HCT116 (cell line): Measurements from ENCODE around the gene OR2D3. TPM values are rescaled to one million over a fixed set of nuclear protein-coding genes. Genes with fewer than 3 reads are reported as not detected.
A peak's percentile ranks its signal among the peaks of the same experiment; 100 is the strongest.

Experiments
- ATAC-seq: fragments of 200-7000 bp; cut with Tn5 transposase; 2 replicates; pipeline ENCODE4 v1.9.1; 2020; ENCODE audit warnings: mild to moderate bottlenecking, moderate library complexity
- BruUV-seq: library from RNA; stranded (reverse); fragments of 400-500 nt; replicated peaks from 2 replicates; lab custom pipeline; 2021; lab: Mats Ljungman, UMichigan
- CTCF ChIA-PET: fragments of 300-600 bp; sonication (Branson Sonifier 250); formaldehyde crosslinking; loops from one replicate; lab custom pipeline; 2021; ENCODE audit warnings: antibody characterized with exemption; lab: Charles Lee
- POLR2A ChIA-PET: fragments of 300-600, 350-600 bp; sonication (Branson Sonifier 250); formaldehyde crosslinking; loops from one replicate; lab custom pipeline; 2021; ENCODE audit warnings: antibody characterized with exemption; lab: Charles Lee
- RAD21 ChIA-PET, 2 experiments: fragments of 300-600 bp; sonication (Branson Sonifier 250); formaldehyde crosslinking; loops; one replicate each; lab custom pipeline; 2023; ENCODE audit warnings: low total read pairs in 2 of 2; ENCODE audit not compliant: uncharacterized antibody in 2 of 2, unreplicated experiment in 2 of 2, low non-redundant PET in 1 of 2; lab: Charles Lee
- DNase-seq: peaks from one replicate; pipeline ENCODE4 v3.0.0-alpha.2; 2010; ENCODE audit warnings: low read depth, low spot score
- H2AFZ ChIP-seq: fragments of 200-600 bp; shearing (Covaris generic), sonication (generic); 2 replicates; pipeline ENCODE4 v1.6.1; 2017; ENCODE audit warnings: low read depth, mixed run types, mixed read lengths, antibody characterized with exemption, low read length; ENCODE audit not compliant: poor library complexity, severe bottlenecking
- H3K27ac ChIP-seq: 2 replicates; pipeline ENCODE4 v1.5.1; 2012; ENCODE audit warnings: low read depth, low read length
- H3K27me3 ChIP-seq: fragments of 200-600 bp; sonication (generic); 2 replicates; pipeline ENCODE4 v1.6.1; 2016; ENCODE audit warnings: mixed run types, low read length, mixed read lengths; ENCODE audit not compliant: insufficient read depth
- H3K36me3 ChIP-seq, 2 experiments: fragments of 200-500 bp in 1 of 2; fragments of 200-600 bp in 1 of 2; sonication (Bioruptor generic) in 1 of 2; sonication (generic) in 1 of 2; 2 replicates each; pipeline versions ENCODE4 v1.5.1 to v1.6.1; 2014 to 2016; ENCODE audit warnings: low read length in 2 of 2, inconsistent platforms in 1 of 2, mixed read lengths in 1 of 2, mixed run types in 1 of 2; ENCODE audit not compliant: insufficient read depth in 2 of 2, control insufficient read depth in 1 of 2
- H3K4me1 ChIP-seq, 2 experiments: fragments of 200-600 bp in 1 of 2; sonication (generic) in 1 of 2; 2 replicates each; pipeline versions ENCODE4 v1.5.1 to v1.6.1; 2012 to 2017; ENCODE audit warnings: low read length in 2 of 2, inconsistent platforms in 1 of 2, mild to moderate bottlenecking in 1 of 2, mixed read lengths in 1 of 2, mixed run types in 1 of 2, moderate library complexity in 1 of 2; ENCODE audit not compliant: insufficient read depth in 2 of 2, control insufficient read depth in 1 of 2
- H3K4me2 ChIP-seq: fragments of 200-600 bp; sonication (generic); 2 replicates; pipeline ENCODE4 v1.6.1; 2017; ENCODE audit warnings: mixed run types, low read length, mixed read lengths
- H3K4me3 ChIP-seq, 2 experiments: fragments of 200-600 bp in 1 of 2; sonication (generic) in 1 of 2; replicated peaks in 1 of 2; 2 replicates each; pipeline ENCODE4 v1.5.1; 2011 to 2016; ENCODE audit warnings: low read length in 2 of 2, control low read depth in 1 of 2, low read depth in 1 of 2, mild to moderate bottlenecking in 1 of 2, mixed read lengths in 1 of 2, mixed run types in 1 of 2
- H3K79me2 ChIP-seq: fragments of 200-600 bp; sonication (generic); 2 replicates; pipeline ENCODE4 v1.6.1; 2017; ENCODE audit warnings: mild to moderate bottlenecking, mixed run types, low read length, moderate library complexity, mixed read lengths; ENCODE audit not compliant: insufficient read depth
- H3K9ac ChIP-seq: fragments of 200-600 bp; sonication (generic); 2 replicates; pipeline ENCODE4 v1.6.1; 2016; ENCODE audit warnings: low read length, mixed read lengths
- H3K9me2 ChIP-seq: fragments of 200-600 bp; sonication (generic), shearing (Covaris generic); 2 replicates; pipeline ENCODE4 v1.6.1; 2017; ENCODE audit warnings: mixed run types, mild to moderate bottlenecking, moderate library complexity; ENCODE audit not compliant: insufficient read depth
- H3K9me3 ChIP-seq, 2 experiments: fragments of 200-500 bp in 1 of 2; fragments of 200-600 bp in 1 of 2; sonication (Bioruptor generic) in 1 of 2; sonication (generic) in 1 of 2; 2 replicates each; pipeline ENCODE4 v1.6.1; 2014 to 2017; ENCODE audit warnings: low read length in 2 of 2, mixed read lengths in 2 of 2, inconsistent platforms in 1 of 2, low read depth in 1 of 2, mild to moderate bottlenecking in 1 of 2, mixed run types in 1 of 2, moderate library complexity in 1 of 2; ENCODE audit not compliant: control insufficient read depth in 1 of 2, insufficient read depth in 1 of 2
- H4K20me1 ChIP-seq: fragments of 200-600 bp; sonication (generic), shearing (Covaris generic); 2 replicates; pipeline ENCODE4 v1.6.1; 2017; ENCODE audit warnings: mixed run types, mild to moderate bottlenecking, moderate library complexity; ENCODE audit not compliant: insufficient read depth
- CEBPB ChIP-seq: IDR thresholded peaks from 2 replicates; pipeline ENCODE4 v1.6.1; 2012; ENCODE audit warnings: low read depth
- ELF1 ChIP-seq: IDR thresholded peaks from 2 replicates; pipeline ENCODE4 v1.6.1; 2012; ENCODE audit warnings: low read depth, borderline replicate concordance
- EZH2 ChIP-seq: fragments of 200-600 bp; sonication (generic); IDR thresholded peaks from 2 replicates; pipeline ENCODE4 v1.6.1; 2017; ENCODE audit warnings: antibody characterized with exemption, mixed run types
- EZH2phosphoT487 ChIP-seq: fragments of 200-600 bp; IDR thresholded peaks from 2 replicates; pipeline ENCODE4 v1.6.1; 2018; ENCODE audit warnings: antibody characterized with exemption, borderline replicate concordance
- FOSL1 ChIP-seq: IDR thresholded peaks from 2 replicates; pipeline ENCODE4 v1.6.1; 2012; ENCODE audit warnings: low read depth
- JUND ChIP-seq: IDR thresholded peaks from 2 replicates; pipeline ENCODE4 v1.6.1; 2012
- POLR2AphosphoS5 ChIP-seq: IDR thresholded peaks from 2 replicates; pipeline ENCODE4 v1.6.1; 2011; ENCODE audit warnings: mild to moderate bottlenecking, low read depth, low read length, moderate library complexity
- RAD21 ChIP-seq: IDR thresholded peaks from 2 replicates; pipeline ENCODE4 v1.6.1; 2012; ENCODE audit warnings: low read depth, mild to moderate bottlenecking
- SIN3A ChIP-seq: IDR thresholded peaks from 2 replicates; pipeline ENCODE4 v1.6.1; 2012; ENCODE audit warnings: low read depth
- SP1 ChIP-seq: IDR thresholded peaks from 2 replicates; pipeline ENCODE4 v1.6.1; 2012; ENCODE audit warnings: low read depth
- SRF ChIP-seq: IDR thresholded peaks from 2 replicates; pipeline ENCODE4 v1.6.1; 2012; ENCODE audit warnings: low read depth
- TCF7L2 ChIP-seq: IDR thresholded peaks from 2 replicates; pipeline ENCODE4 v1.7.0; 2011; ENCODE audit warnings: borderline replicate concordance, inconsistent platforms; ENCODE audit not compliant: insufficient read depth, insufficient read length; ENCODE audit errors: extremely low read depth
- ZNF274 ChIP-seq: fragments of 200-500 bp; sonication (Bioruptor generic); IDR thresholded peaks from 2 replicates; pipeline ENCODE4 v1.6.1; 2014; ENCODE audit warnings: mild to moderate bottlenecking, low read depth, low read length, inconsistent platforms
- intact Hi-C: fragments of 100-400 bp; cut with micrococcal nuclease; formaldehyde crosslinking; loops from 2 replicates; pipeline ENCODE4 v1.10.0; 2022
- total RNA-seq: library from RNA; stranded (reverse); gene quantifications from one replicate; pipeline ENCODE4 v1.2.1, GENCODE V29; 2021; ENCODE audit not compliant: unreplicated experiment
- TF ChIP-seq, protein P1 (sequence below), 3 experiments: fragments of 200-600 bp in 1 of 3; sonication (generic) in 1 of 3; IDR thresholded peaks in 2 of 3; conservative IDR thresholded peaks in 1 of 3; 2 replicates each; pipeline ENCODE4 v1.5.1; 2012 to 2017; ENCODE audit warnings: low read depth in 2 of 3, low read length in 2 of 3, antibody characterized with exemption in 1 of 3, borderline replicate concordance in 1 of 3, control low read depth in 1 of 3, mild to moderate bottlenecking in 1 of 3, mixed read lengths in 1 of 3, mixed run types in 1 of 3, moderate library complexity in 1 of 3; ENCODE audit not compliant: insufficient read depth in 1 of 3
- TF ChIP-seq, protein P2 (sequence below): IDR thresholded peaks from 2 replicates; pipeline ENCODE4 v1.6.1; 2012

The OR2D3 gene
- total RNA-seq, 1 experiment from 2014 or later: not detected

DNA sequence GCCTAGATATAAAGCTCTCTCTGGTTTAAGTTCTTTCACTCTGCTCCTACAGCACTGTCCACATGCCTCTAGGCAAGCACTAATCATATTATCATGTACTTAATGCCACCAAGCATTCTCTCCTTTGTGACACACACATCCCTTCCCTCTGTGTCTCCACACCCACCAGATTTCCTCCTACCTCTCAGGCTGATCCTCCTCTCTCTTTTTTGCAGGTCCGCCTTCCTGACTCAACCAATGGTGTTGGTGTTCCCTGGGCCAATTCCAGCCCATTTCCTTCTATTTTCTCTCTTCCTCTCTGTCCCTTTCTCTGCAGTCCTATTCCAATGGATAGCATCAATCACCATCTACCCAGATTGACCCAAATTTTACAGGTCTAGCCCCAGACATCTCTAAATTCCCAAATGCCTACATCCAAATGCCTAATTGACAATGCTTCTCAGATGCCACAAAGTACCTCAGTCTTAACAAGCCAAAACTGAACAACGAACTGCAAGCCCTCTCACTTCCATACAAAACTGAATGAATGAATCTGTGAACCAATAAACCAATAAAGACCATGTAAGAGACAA, 4.9 kb downstream of the OR2D3 start:
- H3K4me3 ChIP-seq: peak overlapping the region; percentile 78 to 93
- peak overlapping the region; percentile 89 for H2AFZ ChIP-seq
- H3K4me1 ChIP-seq: peaks cover 11 to 15% of the 10 kb centered on the region in 2 experiments
- no peaks in the 10 kb centered on the region for H4K20me1 ChIP-seq
- no peaks in the 10 kb centered on the region for H3K9me3 ChIP-seq
- DNase-seq: peak; percentile 54
- peaks cover 38% of the 10 kb centered on the region for H3K79me2 ChIP-seq
- TF ChIP-seq ZNF274: no peak
- H3K27me3 ChIP-seq: no peaks in the 10 kb centered on the region
- RAD21 ChIA-PET: no interaction called here
- peak overlapping the region; percentile 78 for H3K4me2 ChIP-seq
- ATAC-seq: peak; percentile 69
- no peaks in the 10 kb centered on the region for H3K9me2 ChIP-seq
- intact Hi-C loops: no loop called here
- peak overlapping the region; percentile 86 for H3K9ac ChIP-seq
- POLR2A ChIA-PET: interaction anchor here (1.0 kb wide), 2 partner anchors 9 to 21 kb away, joined by 3 to 4 read pairs; no protein-coding TSS in a partner anchor
- CTCF ChIA-PET: no interaction called here
- peak overlapping the region; percentile 89 for H3K27ac ChIP-seq
- BruUV-seq: TSS peak; percentile 79
- no peaks in the 10 kb centered on the region; a peak in 1 of 4 replicates for H3K36me3 ChIP-seq

DNA sequence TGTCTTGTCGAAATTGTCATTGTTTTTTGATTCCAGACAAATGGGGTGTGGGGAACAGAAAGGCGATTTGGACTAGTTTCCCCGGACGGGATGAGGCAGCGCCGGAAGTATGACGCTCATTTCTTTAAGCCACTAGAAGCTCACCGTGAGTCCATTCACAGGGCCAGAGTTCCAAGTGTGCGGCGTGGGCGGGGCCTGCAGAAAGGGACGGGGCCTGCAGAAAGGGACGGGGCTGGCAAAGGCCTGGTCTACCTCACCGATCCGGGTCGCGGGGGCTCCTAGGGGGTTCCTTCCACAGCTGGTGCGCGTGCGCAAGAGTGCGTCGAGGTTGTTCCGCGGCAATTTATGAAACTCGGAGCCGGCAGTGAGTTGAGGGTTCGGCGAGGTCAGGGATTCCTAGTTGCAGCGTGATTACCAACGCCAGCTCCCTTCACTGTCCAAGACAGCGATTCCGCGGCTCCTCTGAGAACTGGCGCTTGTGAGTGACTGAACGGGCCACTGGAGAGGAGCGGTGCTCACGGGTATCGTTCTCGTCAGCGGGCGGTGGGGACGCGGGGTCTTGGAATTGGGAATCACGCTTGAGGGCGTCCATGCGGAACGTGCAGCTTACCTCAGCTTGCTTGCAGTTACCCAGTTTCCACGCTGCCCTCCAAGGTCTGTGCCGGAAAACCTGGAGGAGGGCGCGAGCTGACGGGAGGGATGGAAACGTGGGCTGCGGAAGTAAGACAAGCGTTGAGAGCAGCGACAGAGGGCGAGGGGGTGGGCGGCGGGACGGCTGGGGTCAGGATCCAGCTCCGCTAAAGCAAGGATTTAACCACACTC, 5.6 kb downstream of the OR2D3 start, which contains the start of gene ZNF215:
ZNF215 (plus strand) TSS at position 219 of the 822 bp plus-strand sequence. CDS start 5,847 bp downstream, outside the sequence.
- ChIA-PET CTCF (no interaction called here), RAD21 (no interaction called here), POLR2A (interaction anchor here (0.8 to 1.0 kb wide), 3 partner anchors 8 to 22 kb away, joined by 3 to 4 read pairs (median 3); no protein-coding TSS in a partner anchor)
- Histone ChIP-seq H3K4me3 (peak within 1 kb of the TSS; percentile 78 to 93), H3K4me2 (peak within 1 kb of the TSS; percentile 78), H3K27me3 (no peaks in the 10 kb centered on the region), H3K9me2 (no peaks in the 10 kb centered on the region), H3K36me3 (no peaks in the 10 kb centered on the region; a peak in 1 of 4 replicates), H3K27ac (peak within 1 kb of the TSS; percentile 89), H3K9ac (peak within 1 kb of the TSS; percentile 86), H3K79me2 (peaks cover 44% of the 10 kb centered on the region), H3K9me3 (no peaks in the 10 kb centered on the region), H4K20me1 (no peaks in the 10 kb centered on the region), H3K4me1 (peaks cover 11 to 15% of the 10 kb centered on the region in 2 experiments), H2AFZ (peak within 1 kb of the TSS; percentile 89)
- intact Hi-C loops: no loop called here
- DNase-seq (peak; percentile 93), ATAC-seq (peak; percentile 92)
- BruUV-seq: TSS peak; percentile 70
- TF ChIP-seq RAD21 (no peak), ZNF274 (no peak), EZH2phosphoT487 (no peak), JUND (no peak), POLR2AphosphoS5 (peak; percentile 62), FOSL1 (no peak), SP1 (no peak), SIN3A (0 out of 2 replicates have a peak, but pooled peaks have one; percentile 51), ELF1 (no peak), CEBPB (no peak), EZH2 (no peak), TCF7L2 (no peak), SRF (peak; percentile 54; the same call in 1 of the 2 replicates)
- TF ChIP-seq, protein P1, sequence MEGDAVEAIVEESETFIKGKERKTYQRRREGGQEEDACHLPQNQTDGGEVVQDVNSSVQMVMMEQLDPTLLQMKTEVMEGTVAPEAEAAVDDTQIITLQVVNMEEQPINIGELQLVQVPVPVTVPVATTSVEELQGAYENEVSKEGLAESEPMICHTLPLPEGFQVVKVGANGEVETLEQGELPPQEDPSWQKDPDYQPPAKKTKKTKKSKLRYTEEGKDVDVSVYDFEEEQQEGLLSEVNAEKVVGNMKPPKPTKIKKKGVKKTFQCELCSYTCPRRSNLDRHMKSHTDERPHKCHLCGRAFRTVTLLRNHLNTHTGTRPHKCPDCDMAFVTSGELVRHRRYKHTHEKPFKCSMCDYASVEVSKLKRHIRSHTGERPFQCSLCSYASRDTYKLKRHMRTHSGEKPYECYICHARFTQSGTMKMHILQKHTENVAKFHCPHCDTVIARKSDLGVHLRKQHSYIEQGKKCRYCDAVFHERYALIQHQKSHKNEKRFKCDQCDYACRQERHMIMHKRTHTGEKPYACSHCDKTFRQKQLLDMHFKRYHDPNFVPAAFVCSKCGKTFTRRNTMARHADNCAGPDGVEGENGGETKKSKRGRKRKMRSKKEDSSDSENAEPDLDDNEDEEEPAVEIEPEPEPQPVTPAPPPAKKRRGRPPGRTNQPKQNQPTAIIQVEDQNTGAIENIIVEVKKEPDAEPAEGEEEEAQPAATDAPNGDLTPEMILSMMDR (IDR thresholded peaks at IDR 0.05 in 2 of 3, conservative IDR thresholded peaks at IDR 0.05 in 1 of 3; ENCODE audit: borderline replicate concordance in 1 of 3, insufficient read depth in 1 of 3, low read depth in 2 of 3, low read length in 2 of 3): no peak
- TF ChIP-seq, protein P2, sequence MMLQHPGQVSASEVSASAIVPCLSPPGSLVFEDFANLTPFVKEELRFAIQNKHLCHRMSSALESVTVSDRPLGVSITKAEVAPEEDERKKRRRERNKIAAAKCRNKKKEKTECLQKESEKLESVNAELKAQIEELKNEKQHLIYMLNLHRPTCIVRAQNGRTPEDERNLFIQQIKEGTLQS: no peak
